ENCODE data around the gene RASSF4.

DNA sequence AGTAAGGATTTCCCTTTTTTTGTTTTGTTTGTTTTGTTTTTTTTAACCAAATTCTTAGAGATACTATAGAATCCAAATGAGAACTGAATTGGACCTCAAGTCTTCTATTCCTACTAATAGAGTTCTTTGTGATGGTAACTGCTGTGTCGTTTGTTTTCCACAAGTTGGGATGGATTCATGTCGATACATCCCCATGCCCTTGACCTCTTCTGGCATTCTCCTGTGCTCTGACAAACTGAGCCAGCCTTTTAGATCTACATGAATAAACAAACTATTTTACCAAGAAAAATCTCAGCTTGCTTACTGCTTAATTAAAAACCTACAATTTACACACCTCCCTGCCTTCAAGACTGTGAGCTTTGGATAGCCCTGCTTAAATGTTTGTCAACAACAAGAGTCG, 45.1 kb downstream of the RASSF4 start:
- TF ChIP-seq EZH2phosphoT487 (IDR thresholded peaks at IDR 0.05; ENCODE audit: insufficient read depth, low read depth) (no peak), EZH2 (IDR thresholded peaks at IDR 0.05; ENCODE audit: insufficient read depth, poor library complexity, severe bottlenecking) (no peak)
